Suprapubic skin (tissue), 4 donors: ENCODE results near the gene CRIP2. TPM values are rescaled to one million over a fixed set of nuclear protein-coding genes. Genes with fewer than 3 reads are reported as not detected.

Experiments
- DNase-seq, 2 donors: peaks; one replicate each; pipeline ENCODE4 v3.0.0-alpha.2; 2019; ENCODE audit warnings: low spot score in 2 of 2
- H3K27ac ChIP-seq: fragments of 200-600 bp; sonication (generic); one replicate; pipeline ENCODE4 v1.5.1; 2019
- H3K27me3 ChIP-seq: fragments of 200-600 bp; sonication (generic); one replicate; pipeline ENCODE4 v1.5.1; 2019
- H3K36me3 ChIP-seq: fragments of 200-600 bp; sonication (generic); one replicate; pipeline ENCODE4 v1.5.1; 2019
- H3K4me1 ChIP-seq: fragments of 200-600 bp; sonication (generic); one replicate; pipeline ENCODE4 v1.5.1; 2019
- H3K4me3 ChIP-seq: fragments of 200-600 bp; sonication (generic); one replicate; pipeline ENCODE4 v1.5.1; 2019; ENCODE audit warnings: mild to moderate bottlenecking
- H3K9me3 ChIP-seq: fragments of 200-600 bp; sonication (generic); one replicate; pipeline ENCODE4 v1.5.1; 2019
- EP300 ChIP-seq: sonication (generic); formaldehyde crosslinking; IDR thresholded peaks from one replicate; pipeline ENCODE4 v1.6.1; 2017; ENCODE audit warnings: antibody characterized with exemption
- POLR2A ChIP-seq, 2 donors: fragments of 450-650 bp; IDR thresholded peaks; one replicate each; pipeline ENCODE4 v1.6.1; 2017; ENCODE audit warnings: antibody characterized with exemption in 2 of 2, mild to moderate bottlenecking in 2 of 2, moderate library complexity in 2 of 2
- POLR2AphosphoS5 ChIP-seq, 3 donors: sonication (generic); formaldehyde crosslinking; IDR thresholded peaks; one replicate each; pipeline ENCODE4 v1.6.1; 2017; ENCODE audit warnings: antibody characterized with exemption in 3 of 3
- WGBS: methylation state at CpG from one replicate; pipeline ENCODE4 v1.1.5; 2018; 5-methylcytosine and 5-hydroxymethylcytosine counted together
- total RNA-seq, 4 donors: library from RNA; depleted of rRNA; stranded (reverse); fragments of >200 nt; gene quantifications; one replicate each; pipeline ENCODE4 v1.1.0, GENCODE V29; 2016
- TF ChIP-seq, protein P1 (sequence below), 2 donors: fragments of 200-600 bp in 1 of 2; fragments of 450-650 bp in 1 of 2; sonication (generic) in 1 of 2; IDR thresholded peaks; one replicate each; pipeline ENCODE4 v1.5.1; 2016 to 2019; ENCODE audit warnings: antibody characterized with exemption in 2 of 2, mild to moderate bottlenecking in 1 of 2, moderate library complexity in 1 of 2

CRIP2 gene
- total RNA-seq, 4 donors from 2014 or later, result 70.7 to 140 (median 104) TPM

DNA sequence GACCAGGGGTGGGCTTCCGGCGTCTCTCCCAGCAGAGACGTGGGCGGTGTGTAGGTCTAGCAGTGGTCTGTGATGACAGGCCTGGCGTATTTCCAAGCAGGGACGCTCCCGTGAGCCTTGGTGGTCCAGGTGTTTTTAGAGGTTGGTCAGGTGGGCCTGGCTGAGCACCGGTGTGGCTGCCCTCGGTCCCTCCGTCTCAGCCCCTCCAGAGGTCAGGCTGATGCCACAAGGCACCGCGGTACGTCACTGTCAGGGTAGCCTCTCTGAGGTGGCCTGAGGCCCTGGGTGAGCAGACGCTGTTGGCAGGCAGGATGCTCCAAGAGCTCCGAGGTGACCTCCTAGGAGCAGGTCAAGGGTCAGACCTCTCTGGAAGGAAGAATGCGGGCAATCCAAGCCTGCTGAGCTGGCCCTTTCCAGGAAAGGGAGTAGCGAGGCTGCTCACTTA lies 41.4 kb upstream of the CRIP2 start:
- 86% methylated on average over 2 of the region's 17 CpGs for WGBS
- DNase-seq, result no peak
- Histone ChIP-seq H3K27me3 (no peaks in the 10 kb centered on the region), H3K36me3 (no peaks in the 10 kb centered on the region), H3K4me3 (no peak overlapping the region), H3K4me1 (peaks cover 10% of the 10 kb centered on the region), H3K9me3 (no peaks in the 10 kb centered on the region), H3K27ac (no peak overlapping the region)
- TF ChIP-seq EP300 (no peak), POLR2AphosphoS5 (IDR thresholded peaks at IDR 0.05) (no peak), POLR2A (IDR thresholded peaks at IDR 0.05) (no peak)
- TF ChIP-seq, protein P1, sequence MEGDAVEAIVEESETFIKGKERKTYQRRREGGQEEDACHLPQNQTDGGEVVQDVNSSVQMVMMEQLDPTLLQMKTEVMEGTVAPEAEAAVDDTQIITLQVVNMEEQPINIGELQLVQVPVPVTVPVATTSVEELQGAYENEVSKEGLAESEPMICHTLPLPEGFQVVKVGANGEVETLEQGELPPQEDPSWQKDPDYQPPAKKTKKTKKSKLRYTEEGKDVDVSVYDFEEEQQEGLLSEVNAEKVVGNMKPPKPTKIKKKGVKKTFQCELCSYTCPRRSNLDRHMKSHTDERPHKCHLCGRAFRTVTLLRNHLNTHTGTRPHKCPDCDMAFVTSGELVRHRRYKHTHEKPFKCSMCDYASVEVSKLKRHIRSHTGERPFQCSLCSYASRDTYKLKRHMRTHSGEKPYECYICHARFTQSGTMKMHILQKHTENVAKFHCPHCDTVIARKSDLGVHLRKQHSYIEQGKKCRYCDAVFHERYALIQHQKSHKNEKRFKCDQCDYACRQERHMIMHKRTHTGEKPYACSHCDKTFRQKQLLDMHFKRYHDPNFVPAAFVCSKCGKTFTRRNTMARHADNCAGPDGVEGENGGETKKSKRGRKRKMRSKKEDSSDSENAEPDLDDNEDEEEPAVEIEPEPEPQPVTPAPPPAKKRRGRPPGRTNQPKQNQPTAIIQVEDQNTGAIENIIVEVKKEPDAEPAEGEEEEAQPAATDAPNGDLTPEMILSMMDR (IDR thresholded peaks at IDR 0.05), result no peak

DNA sequence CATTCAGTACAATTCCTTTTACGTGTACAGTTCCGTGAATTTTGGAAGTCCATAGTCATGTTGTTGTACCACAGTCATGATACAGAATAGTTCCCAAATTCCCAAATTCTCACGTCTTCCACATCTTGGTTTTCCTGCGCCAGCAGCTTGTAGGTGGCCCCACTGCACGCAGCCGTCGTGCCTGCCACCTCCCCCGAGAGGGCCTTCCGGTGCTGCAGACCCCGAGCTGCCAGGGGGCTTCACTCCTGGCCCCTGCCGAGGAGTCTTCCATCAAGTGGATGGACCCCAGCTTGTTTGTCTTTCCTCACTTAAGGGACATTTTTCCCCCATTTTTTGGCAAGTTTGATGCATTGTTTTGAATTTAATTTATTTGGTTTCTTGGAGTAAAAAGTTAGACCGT lies 38.2 kb upstream of the CRIP2 start:
- no peaks in the 10 kb centered on the region for H3K27me3 ChIP-seq
- TF ChIP-seq, protein P1 (IDR thresholded peaks at IDR 0.05), result no peak
- TF ChIP-seq EP300 (no peak), POLR2A (IDR thresholded peaks at IDR 0.05) (no peak), POLR2AphosphoS5 (IDR thresholded peaks at IDR 0.05) (no peak)
- H3K36me3 ChIP-seq, result peaks cover 7% of the 10 kb centered on the region
- no peak for DNase-seq
- H3K4me3 ChIP-seq, result no peak overlapping the region
- 93% methylated on average over 12 of the region's 12 CpGs for WGBS
- no peak overlapping the region for H3K27ac ChIP-seq
- no peaks in the 10 kb centered on the region for H3K9me3 ChIP-seq
- peaks cover 10% of the 10 kb centered on the region for H3K4me1 ChIP-seq

DNA sequence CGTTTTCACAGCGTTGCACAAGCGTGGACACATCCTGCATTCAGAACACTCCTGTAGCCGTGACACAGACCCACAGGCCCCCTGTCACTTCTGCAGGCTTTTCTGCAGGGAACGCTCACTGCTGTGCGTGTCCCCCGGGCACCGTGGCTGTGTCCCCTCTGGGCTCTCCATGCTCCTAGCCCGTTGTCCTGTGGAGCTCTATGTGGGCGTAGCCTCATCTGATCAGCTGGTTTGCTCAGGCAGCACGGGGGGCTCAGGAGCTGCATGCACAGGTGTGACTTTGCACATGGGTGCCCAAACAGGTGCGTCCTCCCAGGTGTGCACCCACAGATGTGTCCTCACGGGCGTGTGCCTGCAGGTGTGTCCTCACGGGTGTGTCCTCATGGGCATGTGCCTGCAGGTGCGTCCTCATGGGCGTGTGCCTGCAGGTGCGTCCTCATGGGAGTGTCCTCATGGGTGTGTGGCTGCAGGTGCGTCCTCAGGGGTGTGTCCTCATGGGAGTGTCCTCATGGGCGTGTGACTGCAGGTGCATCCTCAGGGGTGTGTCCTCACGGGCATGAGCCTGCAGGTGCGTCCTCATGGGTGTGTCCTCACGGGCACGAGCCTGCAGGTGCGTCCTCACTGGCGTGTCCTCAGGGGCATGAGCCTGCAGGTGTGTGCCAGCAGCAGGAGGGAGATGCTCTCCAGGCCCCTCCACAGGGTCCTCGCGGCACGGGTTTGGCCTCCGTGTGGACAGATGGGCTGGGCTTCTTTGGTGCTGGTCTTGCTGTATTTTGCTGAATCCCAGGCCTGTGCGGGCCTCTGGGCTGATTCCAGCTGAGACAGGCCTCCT lies 37.5 kb upstream of the CRIP2 start:
- H3K27me3 ChIP-seq, result no peaks in the 10 kb centered on the region
- no peaks in the 10 kb centered on the region for H3K9me3 ChIP-seq
- H3K36me3 ChIP-seq, result peaks cover 8% of the 10 kb centered on the region
- peaks cover 10% of the 10 kb centered on the region for H3K4me1 ChIP-seq
- no peak for TF ChIP-seq EP300
- TF ChIP-seq POLR2A (IDR thresholded peaks at IDR 0.05), result no peak
- TF ChIP-seq, protein P1 (IDR thresholded peaks at IDR 0.05), result no peak
- no peak for TF ChIP-seq POLR2AphosphoS5 (IDR thresholded peaks at IDR 0.05)
- no peak for DNase-seq
- WGBS, result 83% methylated on average over 12 of the region's 31 CpGs
- H3K4me3 ChIP-seq, result no peak overlapping the region
- no peak overlapping the region for H3K27ac ChIP-seq

DNA sequence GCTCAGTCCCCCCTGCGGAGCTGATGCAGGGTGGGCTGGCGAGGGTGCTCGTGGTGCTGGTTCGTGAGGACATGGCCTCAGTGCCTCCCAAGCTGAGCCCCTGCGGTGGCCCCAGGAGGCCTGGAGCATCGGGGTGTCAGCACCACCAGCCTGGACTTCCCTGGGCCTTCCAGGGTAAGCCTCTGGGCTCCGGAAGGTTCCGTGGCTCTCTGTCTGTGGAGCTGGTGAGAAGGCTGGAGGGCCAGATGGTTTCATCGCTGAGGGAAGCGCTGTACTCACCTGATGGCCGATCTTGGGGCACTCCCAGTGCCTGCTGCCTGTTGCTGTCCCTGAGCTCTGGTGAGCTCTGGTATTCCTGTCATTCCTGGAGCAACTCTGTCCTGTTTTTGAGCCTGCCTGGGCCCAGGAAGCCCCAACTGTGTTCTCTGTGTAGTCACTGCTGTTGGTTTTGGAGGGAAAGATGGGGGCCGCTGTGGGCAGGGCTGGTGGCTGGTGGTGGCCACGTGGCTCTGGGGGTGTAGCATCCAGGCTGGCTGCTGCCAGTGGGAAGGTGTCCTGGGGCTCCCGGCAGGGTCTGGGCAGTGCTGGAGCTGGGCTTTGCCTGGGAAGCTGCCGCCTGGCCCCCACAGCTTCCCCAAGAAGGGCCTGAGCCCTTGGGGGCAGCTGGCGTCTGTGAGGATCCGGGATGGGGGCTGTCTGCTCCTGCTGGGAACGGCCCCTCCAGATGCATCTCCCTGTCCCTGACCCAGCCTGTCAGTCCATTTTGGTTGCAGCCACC lies 36.7 kb upstream of the CRIP2 start:
- WGBS, result 100% methylated on average over 8 of the region's 18 CpGs
- H3K9me3 ChIP-seq, result no peaks in the 10 kb centered on the region
- H3K4me3 ChIP-seq, result no peak overlapping the region
- no peaks in the 10 kb centered on the region for H3K27me3 ChIP-seq
- H3K4me1 ChIP-seq, result peaks cover 10% of the 10 kb centered on the region
- H3K36me3 ChIP-seq, result peaks cover 15% of the 10 kb centered on the region
- no peak overlapping the region for H3K27ac ChIP-seq
- no peak for DNase-seq
- TF ChIP-seq, protein P1 (IDR thresholded peaks at IDR 0.05), result no peak
- no peak for TF ChIP-seq POLR2A (IDR thresholded peaks at IDR 0.05)
- TF ChIP-seq EP300, result no peak
- no peak for TF ChIP-seq POLR2AphosphoS5 (IDR thresholded peaks at IDR 0.05)

DNA sequence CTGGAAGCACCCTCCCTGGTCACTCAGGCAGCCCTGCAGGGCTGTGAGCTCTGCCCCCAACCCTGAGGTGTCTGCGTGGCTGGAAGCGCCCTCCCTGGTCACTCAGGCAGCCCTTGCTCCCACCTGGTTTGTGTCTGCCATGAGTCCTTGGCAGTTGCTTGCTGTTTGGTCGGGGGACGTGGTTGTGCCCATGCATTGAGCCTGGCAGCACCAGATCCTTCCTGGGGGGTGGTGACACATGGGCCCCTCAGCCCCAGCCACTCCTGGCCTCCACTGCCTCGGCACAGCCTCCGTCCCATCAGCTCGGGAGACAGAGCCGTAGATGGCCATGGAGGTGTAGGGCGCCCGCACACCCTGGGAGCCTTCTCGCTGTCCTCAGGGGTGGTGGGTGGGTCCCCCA lies 35.4 kb upstream of the CRIP2 start:
- Histone ChIP-seq H3K4me1 (peaks cover 10% of the 10 kb centered on the region), H3K27ac (no peak overlapping the region), H3K36me3 (peaks cover 15% of the 10 kb centered on the region), H3K9me3 (no peaks in the 10 kb centered on the region), H3K27me3 (no peaks in the 10 kb centered on the region), H3K4me3 (no peak overlapping the region)
- 100% methylated on average over 9 of the region's 11 CpGs for WGBS
- TF ChIP-seq EP300 (no peak), POLR2A (IDR thresholded peaks at IDR 0.05) (no peak), POLR2AphosphoS5 (IDR thresholded peaks at IDR 0.05) (no peak)
- TF ChIP-seq, protein P1 (IDR thresholded peaks at IDR 0.05), result no peak
- no peak for DNase-seq
